HepG2 (cell line): ENCODE results near the gene NCOA7. TPM values are rescaled to one million over a fixed set of nuclear protein-coding genes. Genes with fewer than 3 reads are reported as not detected.

Experiments
- ATAC-seq: fragments of 200-7000 bp; cut with Tn5 transposase; 3 replicates; pipeline ENCODE4 v1.9.1; 2020; ENCODE audit warnings: mild to moderate bottlenecking, moderate library complexity
- BruUV-seq: library from RNA; stranded (reverse); fragments of 400-500 nt; replicated peaks from 2 replicates; lab custom pipeline; 2021; lab: Mats Ljungman, UMichigan
- CTCF ChIA-PET: fragments of 300-600 bp; formaldehyde crosslinking; extraction: SDS; loops from one replicate; lab custom pipeline; 2021; ENCODE audit warnings: low total read pairs, inconsistent platforms, low intra/inter-chr PET ratio; lab: Yijun Ruan, JAX
- POLR2A ChIA-PET: fragments of 350-600 bp; sonication (Branson Sonifier 250); formaldehyde crosslinking; loops from one replicate; lab custom pipeline; 2020; ENCODE audit warnings: antibody characterized with exemption, inconsistent platforms; lab: Yijun Ruan, JAX
- DNase-seq: peaks from one replicate; pipeline ENCODE4 v3.0.0-alpha.2; 2015; ENCODE audit warnings: low spot score
- FAIRE-seq: peaks from 3 replicates; lab custom pipeline; 2011; peaks lifted over from hg19 to GRCh38; lab: Jason Lieb, UNC
- H2AFZ ChIP-seq: one replicate; pipeline ENCODE4 v1.6.1; 2011; ENCODE audit warnings: low read length, inconsistent platforms
- H3K27ac ChIP-seq: fragments of 300-600 bp; 3 replicates; pipeline ENCODE4 v1.8.0; 2011; ENCODE audit warnings: mixed run types, mild to moderate bottlenecking, mixed read lengths, low read length, inconsistent platforms; ENCODE audit not compliant: insufficient read depth; ENCODE audit errors: extremely low read length
- H3K27me3 ChIP-seq, 2 experiments: fragments of 200-600 bp in 1 of 2; 2 replicates in 1 of 2; 3 replicates in 1 of 2; pipeline versions ENCODE4 v1.6.0 to v1.8.0; 2011; ENCODE audit warnings: low read length in 2 of 2, mild to moderate bottlenecking in 2 of 2, moderate library complexity in 2 of 2, inconsistent platforms in 1 of 2; ENCODE audit not compliant: insufficient read depth in 2 of 2, control insufficient read depth in 1 of 2
- H3K36me3 ChIP-seq, 2 experiments: fragments of 200-600 bp in 1 of 2; replicated peaks in 1 of 2; 2 replicates in 1 of 2; 3 replicates in 1 of 2; pipeline versions ENCODE4 v1.5.1 to v1.8.0; 2011; ENCODE audit warnings: low read length in 2 of 2, inconsistent platforms in 1 of 2; ENCODE audit not compliant: insufficient read depth in 2 of 2, control insufficient read depth in 1 of 2
- H3K4me1 ChIP-seq: 2 replicates; pipeline ENCODE4 v1.5.1; 2012; ENCODE audit warnings: low read length, inconsistent platforms; ENCODE audit not compliant: insufficient read depth
- H3K4me2 ChIP-seq: 2 replicates; pipeline ENCODE4 v1.6.0; 2011; ENCODE audit warnings: low read depth, low read length, inconsistent platforms
- H3K4me3 ChIP-seq, 3 experiments: fragments of 200-600 bp in 1 of 3; sonication (generic), shearing (Covaris generic) in 1 of 3; replicated peaks in 1 of 3; 2 replicates each; pipeline ENCODE4 v1.5.1; 2011 to 2016; ENCODE audit warnings: low read length in 3 of 3, inconsistent platforms in 2 of 3, low read depth in 2 of 3, mild to moderate bottlenecking in 2 of 3, control low read depth in 1 of 3, mixed read lengths in 1 of 3; ENCODE audit not compliant: insufficient read depth in 1 of 3
- H3K79me2 ChIP-seq: one replicate; pipeline ENCODE4 v1.6.1; 2011; ENCODE audit warnings: low read length, inconsistent platforms; ENCODE audit not compliant: insufficient read depth
- H3K9ac ChIP-seq: 2 replicates; pipeline ENCODE4 v1.6.0; 2011; ENCODE audit warnings: mild to moderate bottlenecking, low read depth, low read length, inconsistent platforms; ENCODE audit not compliant: insufficient read depth
- H3K9me3 ChIP-seq: 2 replicates; pipeline ENCODE4 v1.5.1; 2012; ENCODE audit warnings: mild to moderate bottlenecking, low read length
- H4K20me1 ChIP-seq: 2 replicates; pipeline ENCODE4 v1.6.0; 2011; ENCODE audit warnings: inconsistent platforms, mild to moderate bottlenecking, low read length, moderate library complexity; ENCODE audit not compliant: insufficient read depth
- AKAP8 ChIP-seq: sonication (generic); formaldehyde crosslinking; IDR thresholded peaks from 2 replicates; pipeline ENCODE4 v1.5.1; 2020; ENCODE audit warnings: mild to moderate bottlenecking, missing genetic modification reagents
- ARID5B ChIP-seq: IDR thresholded peaks from 2 replicates; pipeline ENCODE4 v1.4.0; 2020; ENCODE audit warnings: mild to moderate bottlenecking, missing genetic modification reagents
- ARNT2 ChIP-seq: sonication (generic); formaldehyde crosslinking; IDR thresholded peaks from 2 replicates; pipeline ENCODE4 v1.8.0; 2022; ENCODE audit warnings: mild to moderate bottlenecking, low read depth, missing genetic modification reagents, moderate library complexity
- CBFB ChIP-seq: sonication (generic); formaldehyde crosslinking; IDR thresholded peaks from 2 replicates; pipeline ENCODE4 v1.4.0; 2020; ENCODE audit warnings: missing genetic modification reagents
- CEBPG ChIP-seq: IDR thresholded peaks from 2 replicates; pipeline ENCODE4 v1.6.1; 2016
- HMG20A ChIP-seq: IDR thresholded peaks from 2 replicates; pipeline ENCODE4 v1.6.1; 2016; ENCODE audit warnings: borderline replicate concordance
- HNF4A ChIP-seq: sonication (generic); formaldehyde crosslinking; IDR thresholded peaks from 2 replicates; pipeline ENCODE4 v1.4.0; 2020; ENCODE audit warnings: missing genetic modification reagents
- MEF2D ChIP-seq: sonication (generic); formaldehyde crosslinking; IDR thresholded peaks from 2 replicates; pipeline ENCODE4 v1.5.1; 2020; ENCODE audit warnings: mild to moderate bottlenecking, missing genetic modification reagents
- NR2C2 ChIP-seq: sonication (generic); formaldehyde crosslinking; IDR thresholded peaks from 2 replicates; pipeline ENCODE4 v1.4.0; 2020; ENCODE audit warnings: missing genetic modification reagents, mild to moderate bottlenecking, moderate library complexity, borderline replicate concordance
- RFX1 ChIP-seq: fragments of 450-650 bp; IDR thresholded peaks from 2 replicates; pipeline ENCODE4 v1.6.1; 2017
- SOX13 ChIP-seq, 3 experiments: fragments of 450-650 bp in 1 of 3; sonication (generic) in 1 of 3; formaldehyde crosslinking in 1 of 3; IDR thresholded peaks in 2 of 3; conservative IDR thresholded peaks in 1 of 3; 2 replicates each; pipeline versions ENCODE4 v1.5.0 to v1.6.1; 2016 to 2020; ENCODE audit warnings: antibody characterized with exemption in 1 of 3, mild to moderate bottlenecking in 1 of 3, missing compliant biosample characterization in 1 of 3, missing genetic modification reagents in 1 of 3, moderate library complexity in 1 of 3
- SOX5 ChIP-seq: IDR thresholded peaks from 2 replicates; pipeline ENCODE4 v1.6.1; 2016; ENCODE audit warnings: borderline replicate concordance
- SSRP1 ChIP-seq: IDR thresholded peaks from 2 replicates; pipeline ENCODE4 v1.6.1; 2016; ENCODE audit warnings: control low read depth
- TEAD2 ChIP-seq: sonication (generic); formaldehyde crosslinking; IDR thresholded peaks from 2 replicates; pipeline ENCODE4 v1.9.0; 2021; ENCODE audit warnings: missing genetic modification reagents
- ZFYVE20 ChIP-seq: sonication (generic); formaldehyde crosslinking; IDR thresholded peaks from 2 replicates; pipeline ENCODE4 v1.8.0; 2023; ENCODE audit warnings: low read depth, mild to moderate bottlenecking, moderate library complexity, missing genetic modification reagents, borderline replicate concordance
- ZNF17 ChIP-seq: sonication (generic); formaldehyde crosslinking; IDR thresholded peaks from 2 replicates; pipeline ENCODE4 v1.5.0; 2020; ENCODE audit warnings: mild to moderate bottlenecking, missing genetic modification reagents
- ZNF260 ChIP-seq: sonication (generic); formaldehyde crosslinking; IDR thresholded peaks from 2 replicates; pipeline ENCODE4 v1.4.0; 2020; ENCODE audit warnings: missing genetic modification reagents, low read depth, mild to moderate bottlenecking, borderline replicate concordance
- ZNF703 ChIP-seq: sonication (generic); formaldehyde crosslinking; IDR thresholded peaks from 2 replicates; pipeline ENCODE4 v1.5.1; 2020; ENCODE audit warnings: missing genetic modification reagents, mild to moderate bottlenecking, moderate library complexity, borderline replicate concordance
- WGBS: methylation state at CpG from one replicate; pipeline ENCODE4 v1.1.6; 2017; ENCODE audit warnings: low lambda C conversion rate; 5-methylcytosine and 5-hydroxymethylcytosine counted together
- in situ Hi-C: cut with HindIII; loops from 2 replicates; pipeline ENCODE4 v1.10.0; 2017; ENCODE audit warnings: low pct_unique_long_range_greater_than_20kb; ENCODE audit not compliant: extremely low pct_ligation_motif_present
- intact Hi-C: fragments of 100-400 bp; cut with micrococcal nuclease; formaldehyde crosslinking; loops from one replicate; pipeline ENCODE4 v1.10.0; 2022; ENCODE audit not compliant: unreplicated experiment
- polyA plus RNA-seq, 8 experiments: library from polyadenylated mRNA; depleted of rRNA in 3 of 8; stranded (reverse) in 7 of 8; unstranded in 1 of 8; fragments of >200 nt; fragmentation: Illumina TruSeq in 4 of 8; extraction: Trizol in 4 of 8; gene quantifications; 2 replicates each; pipeline versions ENCODE4 v1.2.1 to v1.2.3, GENCODE V29; 2011 to 2016; ENCODE audit warnings: low read depth in 4 of 8, missing spikeins in 1 of 8, mixed read lengths in 1 of 8; ENCODE audit not compliant: insufficient read depth in 1 of 8
- total RNA-seq, 5 experiments: library from RNA; depleted of rRNA; stranded (reverse); fragments of >200 nt; fragmentation: Illumina TruSeq; extraction: Trizol; gene quantifications; 2 replicates each; pipeline ENCODE4 v1.2.3, GENCODE V29; 2016; ENCODE audit warnings: low read depth in 1 of 5
- TF ChIP-seq, protein P1 (sequence below): sonication (generic); formaldehyde crosslinking; IDR thresholded peaks from 2 replicates; pipeline ENCODE4 v1.8.1; 2023; ENCODE audit warnings: mild to moderate bottlenecking, inconsistent platforms, moderate library complexity, missing genetic modification reagents, borderline replicate concordance

The NCOA7 gene
- total and polyA plus RNA-seq, 2 of the 13 experiments (the other 11 are each of a cell fraction or from before 2014, with no cell fraction given) = 13.6 to 20.8 TPM

- no peak for TF ChIP-seq ZFYVE20 (CRISPR knock-in tag)
- TF ChIP-seq CBFB (CRISPR knock-in tag) = no peak
- TF ChIP-seq TEAD2 = no peak
Measured at GRCh38 chr6:125927761-125928160, 137.0 kb downstream of the NCOA7 start (continued).

- H3K27me3 ChIP-seq = no peaks in the 10 kb centered on the region
- intact Hi-C loops = no loop called here
- no peaks in the 10 kb centered on the region for H4K20me1 ChIP-seq
- 83% methylated on average over 3 of the region's 3 CpGs for WGBS
- peaks cover 14% of the 10 kb centered on the region for H3K4me1 ChIP-seq
- H2AFZ ChIP-seq = no peak overlapping the region
- no peak for FAIRE-seq
- BruUV-seq = no TSS peak
- ChIA-PET POLR2A (interaction anchor here (0.6 to 1.0 kb wide), 2 partner anchors 11 to 12 kb away, joined by 3 read pairs; no protein-coding TSS in a partner anchor), CTCF (no interaction called here)
- no peak overlapping the region for H3K9ac ChIP-seq
- no peaks in the 10 kb centered on the region for H3K9me3 ChIP-seq
- no peaks in the 10 kb centered on the region for H3K79me2 ChIP-seq
- in situ Hi-C loops = no loop called here
- H3K4me3 ChIP-seq = no peak overlapping the region
- H3K4me2 ChIP-seq = no peak overlapping the region
- DNase-seq = no peak
- peaks cover 11 to 25% of the 10 kb centered on the region in 2 experiments for H3K36me3 ChIP-seq
- no peak overlapping the region for H3K27ac ChIP-seq
- ATAC-seq = peak; percentile 81
- TF ChIP-seq HMG20A (CRISPR knock-in tag) (peak; percentile 19; the same call in 1 of the 2 replicates), SSRP1 (CRISPR knock-in tag) (0 out of 2 replicates have a peak, but pooled peaks have one; percentile 33), ARNT2 (CRISPR knock-in tag) (no peak), NR2C2 (CRISPR knock-in tag) (no peak), ARID5B (CRISPR knock-in tag) (peak; percentile 48; the same call in 1 of the 2 replicates), ZNF17 (CRISPR knock-in tag) (no peak), ZNF703 (no peak), CEBPG (CRISPR knock-in tag) (peak; percentile 37; the same call in 1 of the 2 replicates), SOX13 (IDR thresholded peaks at IDR 0.05) (no peak), SOX13 (CRISPR knock-in tag; conservative IDR thresholded peaks at IDR 0.05 in 1 of 2, IDR thresholded peaks at IDR 0.05 in 1 of 2) (peak in 1 of 2 experiments; percentile 18; a peak in 1 of 4 replicates), HNF4A (CRISPR knock-in tag) (peak; percentile 48), ZNF260 (no peak), SOX5 (CRISPR knock-in tag) (0 out of 2 replicates have a peak, but pooled peaks have one; percentile 17), MEF2D (CRISPR knock-in tag) (peak; percentile 45; the same call in 1 of the 2 replicates), AKAP8 (no peak), RFX1 (peak; percentile 21; the same call in 1 of the 2 replicates)
- TF ChIP-seq, protein P1, sequence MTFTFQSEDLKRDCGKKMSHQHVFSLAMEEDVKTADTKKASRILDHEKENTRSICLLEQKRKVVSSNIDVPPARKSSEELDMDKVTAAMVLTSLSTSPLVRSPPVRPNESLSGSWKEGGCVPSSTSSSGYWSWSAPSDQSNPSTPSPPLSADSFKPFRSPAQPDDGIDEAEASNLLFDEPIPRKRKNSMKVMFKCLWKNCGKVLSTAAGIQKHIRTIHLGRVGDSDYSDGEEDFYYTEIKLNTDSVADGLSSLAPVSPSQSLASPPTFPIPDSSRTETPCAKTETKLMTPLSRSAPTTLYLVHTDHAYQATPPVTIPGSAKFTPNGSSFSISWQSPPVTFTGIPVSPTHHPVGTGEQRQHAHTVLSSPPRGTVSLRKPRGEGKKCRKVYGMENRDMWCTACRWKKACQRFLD (CRISPR knock-in tag) = no peak
Measured at GRCh38 chr6:125930765-125931418, 140.1 kb downstream of the NCOA7 start.
